GM23338 (cell line): ENCODE measurements around the gene TTC3. TPM values are rescaled to one million over a fixed set of nuclear protein-coding genes. Genes with fewer than 3 reads are reported as not detected.

ENCODE experiments used
- ATAC-seq: fragments of 200-7000 bp; cut with Tn5 transposase; 3 replicates; pipeline ENCODE4 v1.9.1; 2020
- DNase-seq: peaks from one replicate; pipeline ENCODE4 v3.0.0-alpha.2; 2015; ENCODE audit warnings: low spot score
- H2AFZ ChIP-seq: fragments of 200-600 bp; sonication (generic); 2 replicates; pipeline ENCODE4 v1.8.0; 2016; ENCODE audit warnings: antibody characterized with exemption, mild to moderate bottlenecking, moderate library complexity
- H3F3A ChIP-seq: fragments of 200-600 bp; sonication (generic); replicated peaks from 2 replicates; pipeline ENCODE4 v1.8.0; 2017; ENCODE audit warnings: antibody characterized with exemption, mixed run types, low read depth
- H3K27ac ChIP-seq: fragments of 200-600 bp; sonication (generic); 2 replicates; pipeline ENCODE4 v1.6.1; 2016; ENCODE audit warnings: low read depth
- H3K27me3 ChIP-seq: fragments of 200-600 bp; sonication (generic); 2 replicates; pipeline ENCODE4 v1.8.0; 2016; ENCODE audit warnings: mild to moderate bottlenecking, mixed run types, moderate library complexity; ENCODE audit not compliant: insufficient read depth
- H3K36me3 ChIP-seq: fragments of 200-600 bp; sonication (generic); 2 replicates; pipeline ENCODE4 v1.8.0; 2016; ENCODE audit warnings: mild to moderate bottlenecking; ENCODE audit not compliant: insufficient read depth
- H3K4me1 ChIP-seq: fragments of 200-600 bp; sonication (generic); 2 replicates; pipeline ENCODE4 v1.8.0; 2016; ENCODE audit warnings: mild to moderate bottlenecking, moderate library complexity; ENCODE audit not compliant: insufficient read depth
- H3K4me2 ChIP-seq: fragments of 200-600 bp; sonication (generic); 2 replicates; pipeline ENCODE4 v1.7.1; 2017; ENCODE audit warnings: mixed run types
- H3K4me3 ChIP-seq: fragments of 200-600 bp; sonication (generic); 2 replicates; pipeline ENCODE4 v1.6.1; 2016; ENCODE audit warnings: mixed run types
- H3K79me2 ChIP-seq: fragments of 200-600 bp; sonication (generic); replicated peaks from 2 replicates; pipeline ENCODE4 v1.8.0; 2017; ENCODE audit warnings: mild to moderate bottlenecking; ENCODE audit not compliant: insufficient read depth
- H3K9me2 ChIP-seq: fragments of 200-600 bp; sonication (generic); 2 replicates; pipeline ENCODE4 v1.8.0; 2017; ENCODE audit not compliant: insufficient read depth
- H4K20me1 ChIP-seq: fragments of 200-600 bp; sonication (generic); replicated peaks from 2 replicates; pipeline ENCODE4 v1.8.0; 2017; ENCODE audit warnings: mild to moderate bottlenecking; ENCODE audit not compliant: insufficient read depth
- H3K27ac Mint-ChIP-seq: 2 replicates; pipeline ENCODE4 v1.8.0; 2020; ENCODE audit warnings: inconsistent platforms, mild to moderate bottlenecking, moderate library complexity, mixed read lengths
- H3K27me3 Mint-ChIP-seq: 3 replicates; pipeline ENCODE4 v1.8.0; 2022; ENCODE audit warnings: low read depth, mild to moderate bottlenecking, moderate library complexity, mixed read lengths, inconsistent platforms; ENCODE audit not compliant: insufficient read depth, poor library complexity
- H3K36me3 Mint-ChIP-seq: 3 replicates; pipeline ENCODE4 v1.8.0; 2021; ENCODE audit warnings: low read depth, mild to moderate bottlenecking, inconsistent platforms, moderate library complexity, mixed read lengths
- H3K4me1 Mint-ChIP-seq: 3 replicates; pipeline ENCODE4 v1.8.0; 2020; ENCODE audit warnings: mild to moderate bottlenecking, inconsistent platforms, mixed read lengths
- H3K4me3 Mint-ChIP-seq: 3 replicates; pipeline ENCODE4 v1.8.0; 2021; ENCODE audit warnings: moderate library complexity, mild to moderate bottlenecking, inconsistent platforms, mixed read lengths
- H3K9me3 Mint-ChIP-seq: 3 replicates; pipeline ENCODE4 v1.8.0; 2020; ENCODE audit warnings: moderate library complexity, mild to moderate bottlenecking, inconsistent platforms, mixed read lengths
- CREB1 ChIP-seq: fragments of 250-450 bp; sonication (Bioruptor Pico); IDR thresholded peaks from 2 replicates; pipeline ENCODE4 v1.5.0; 2020; ENCODE audit warnings: low read depth, mild to moderate bottlenecking, moderate library complexity
- CTCF ChIP-seq, 2 experiments: fragments of 200-600 bp in 1 of 2; sonication (generic) in 1 of 2; conservative IDR thresholded peaks; 2 replicates each; pipeline versions ENCODE4 v1.5.1 to v1.6.1; 2016 to 2017; ENCODE audit warnings: antibody characterized with exemption in 2 of 2, low read depth in 2 of 2, mild to moderate bottlenecking in 2 of 2, moderate library complexity in 1 of 2
- EZH2 ChIP-seq: fragments of 200-600 bp; sonication (generic); IDR thresholded peaks from one replicate; pipeline ENCODE4 v1.8.0; 2017; ENCODE audit warnings: antibody characterized with exemption, mild to moderate bottlenecking, low read depth; ENCODE audit not compliant: unreplicated experiment
- EZH2phosphoT487 ChIP-seq: fragments of 200-600 bp; sonication (generic); IDR thresholded peaks from one replicate; pipeline ENCODE4 v1.8.1; 2018; ENCODE audit warnings: antibody characterized with exemption; ENCODE audit not compliant: unreplicated experiment
- NANOG ChIP-seq: IDR thresholded peaks from 2 replicates; pipeline ENCODE4 v1.6.1; 2016; ENCODE audit warnings: antibody characterized with exemption, borderline replicate concordance
- ZNF114 ChIP-seq: fragments of 250-450 bp; sonication (Bioruptor Pico); IDR thresholded peaks from 2 replicates; pipeline ENCODE4 v1.5.0; 2020; ENCODE audit warnings: mild to moderate bottlenecking, moderate library complexity
- long read RNA-seq: library from polyadenylated mRNA; unstranded; transcript quantifications from one replicate; pipeline ENCODE4 v2.0.0, GENCODE V29; 2020; ENCODE audit not compliant: unreplicated experiment
- polyA plus RNA-seq: library from polyadenylated mRNA; unstranded; fragments of >200 nt; fragmentation: Nextera tagmentation; extraction: Ambion mirVana; gene quantifications from 2 replicates; pipeline ENCODE4 v1.2.1, GENCODE V29; 2016
- total RNA-seq: library from RNA; depleted of rRNA; stranded (reverse); fragments of >200 nt; shearing (Covaris generic); gene quantifications from 2 replicates; pipeline ENCODE4 v1.2.3, GENCODE V29; 2014; rRNA removed
- TF ChIP-seq, protein P1 (sequence below): fragments of 250-450 bp; sonication (Bioruptor Pico); IDR thresholded peaks from 2 replicates; pipeline ENCODE4 v1.5.0; 2020; ENCODE audit warnings: mild to moderate bottlenecking, moderate library complexity

The TTC3 gene, protein sequence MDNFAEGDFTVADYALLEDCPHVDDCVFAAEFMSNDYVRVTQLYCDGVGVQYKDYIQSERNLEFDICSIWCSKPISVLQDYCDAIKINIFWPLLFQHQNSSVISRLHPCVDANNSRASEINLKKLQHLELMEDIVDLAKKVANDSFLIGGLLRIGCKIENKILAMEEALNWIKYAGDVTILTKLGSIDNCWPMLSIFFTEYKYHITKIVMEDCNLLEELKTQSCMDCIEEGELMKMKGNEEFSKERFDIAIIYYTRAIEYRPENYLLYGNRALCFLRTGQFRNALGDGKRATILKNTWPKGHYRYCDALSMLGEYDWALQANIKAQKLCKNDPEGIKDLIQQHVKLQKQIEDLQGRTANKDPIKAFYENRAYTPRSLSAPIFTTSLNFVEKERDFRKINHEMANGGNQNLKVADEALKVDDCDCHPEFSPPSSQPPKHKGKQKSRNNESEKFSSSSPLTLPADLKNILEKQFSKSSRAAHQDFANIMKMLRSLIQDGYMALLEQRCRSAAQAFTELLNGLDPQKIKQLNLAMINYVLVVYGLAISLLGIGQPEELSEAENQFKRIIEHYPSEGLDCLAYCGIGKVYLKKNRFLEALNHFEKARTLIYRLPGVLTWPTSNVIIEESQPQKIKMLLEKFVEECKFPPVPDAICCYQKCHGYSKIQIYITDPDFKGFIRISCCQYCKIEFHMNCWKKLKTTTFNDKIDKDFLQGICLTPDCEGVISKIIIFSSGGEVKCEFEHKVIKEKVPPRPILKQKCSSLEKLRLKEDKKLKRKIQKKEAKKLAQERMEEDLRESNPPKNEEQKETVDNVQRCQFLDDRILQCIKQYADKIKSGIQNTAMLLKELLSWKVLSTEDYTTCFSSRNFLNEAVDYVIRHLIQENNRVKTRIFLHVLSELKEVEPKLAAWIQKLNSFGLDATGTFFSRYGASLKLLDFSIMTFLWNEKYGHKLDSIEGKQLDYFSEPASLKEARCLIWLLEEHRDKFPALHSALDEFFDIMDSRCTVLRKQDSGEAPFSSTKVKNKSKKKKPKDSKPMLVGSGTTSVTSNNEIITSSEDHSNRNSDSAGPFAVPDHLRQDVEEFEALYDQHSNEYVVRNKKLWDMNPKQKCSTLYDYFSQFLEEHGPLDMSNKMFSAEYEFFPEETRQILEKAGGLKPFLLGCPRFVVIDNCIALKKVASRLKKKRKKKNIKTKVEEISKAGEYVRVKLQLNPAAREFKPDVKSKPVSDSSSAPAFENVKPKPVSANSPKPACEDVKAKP (N-terminal part only)
- total RNA-seq = 26.8 and 48.6 TPM in 2 replicates
- 20.2 and 28.9 TPM in 2 replicates for polyA plus RNA-seq
- long read RNA-seq, partial matches to known transcripts = 19 of 27 reads
- long read RNA-seq, other reads (novel, unspliced or antisense) = 6 of 27 reads

DNA sequence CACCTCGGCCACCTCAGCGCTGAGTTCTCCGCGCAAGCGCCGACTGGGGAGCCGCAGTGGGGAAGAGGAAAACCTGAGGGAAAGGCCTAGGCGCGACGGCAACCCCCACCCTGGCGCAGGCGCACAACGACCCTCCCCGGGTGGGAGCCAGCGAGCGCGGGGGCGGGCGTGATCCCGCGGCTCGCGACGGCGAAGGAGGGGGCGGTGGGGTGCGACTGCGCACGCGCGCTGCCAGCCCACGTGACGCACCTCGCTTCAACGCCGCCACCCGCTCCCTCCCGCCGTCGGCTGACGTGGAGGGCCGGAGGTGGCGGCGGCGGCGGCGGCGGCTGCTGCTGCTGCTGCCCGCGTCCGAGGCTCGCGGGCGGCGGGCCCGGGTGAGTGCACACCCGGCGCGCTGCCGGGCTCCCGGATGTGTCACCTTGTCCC lies at the start of gene TTC3, which contains the start of gene PIGP:
Gene TTC3, plus strand, starts transcription at position 267 of the 429 bp plus-strand sequence. CDS start 14,004 bp downstream, outside the sequence.
Gene PIGP, minus strand, starts transcription at position 84 of the 429 bp plus-strand sequence. CDS start 556 bp downstream, outside the sequence.
- ATAC-seq (peak; percentile 81), DNase-seq (peak; percentile 89)
- Histone ChIP-seq H3K4me1 (peaks cover 5% of the 10 kb centered on the region; the same call in 1 of the 2 replicates), H4K20me1 (peaks cover 4% of the 10 kb centered on the region), H3K27me3 (peaks cover 44% of the 10 kb centered on the region), H3K9me2 (no peaks in the 10 kb centered on the region), H3F3A (no peaks in the 10 kb centered on the region), H2AFZ (peak within 1 kb of the TSS; percentile 90), H3K36me3 (no peaks in the 10 kb centered on the region), H3K4me3 (peak within 1 kb of the TSS; percentile 72), H3K4me2 (peak within 1 kb of the TSS; percentile 89), H3K79me2 (peaks cover 22% of the 10 kb centered on the region), H3K27ac (no peak within 1 kb of the TSS)
- Mint-ChIP-seq H3K4me3 (peak within 1 kb of the TSS; percentile 88), H3K27ac (no peak within 1 kb of the TSS), H3K27me3 (peaks cover 31% of the 10 kb centered on the region), H3K36me3 (peaks cover 10% of the 10 kb centered on the region), H3K9me3 (peaks cover 3% of the 10 kb centered on the region; the same call in 1 of the 3 replicates), H3K4me1 (peaks cover 20% of the 10 kb centered on the region)
- peak; percentile 69 for TF ChIP-seq CREB1 (CRISPR knock-in tag)
- no peak for TF ChIP-seq EZH2

GRCh38 chr21:37026499-37026898 lies 46.6 kb upstream of the TTC3 start:
- peaks cover 4% of the 10 kb centered on the region for H3K27me3 Mint-ChIP-seq
- TF ChIP-seq CTCF (conservative IDR thresholded peaks at IDR 0.05; ENCODE audit: low read depth in 2 of 2) (no peak), EZH2phosphoT487 (no peak), ZNF114 (no peak), NANOG (no peak)
- TF ChIP-seq, protein P1, sequence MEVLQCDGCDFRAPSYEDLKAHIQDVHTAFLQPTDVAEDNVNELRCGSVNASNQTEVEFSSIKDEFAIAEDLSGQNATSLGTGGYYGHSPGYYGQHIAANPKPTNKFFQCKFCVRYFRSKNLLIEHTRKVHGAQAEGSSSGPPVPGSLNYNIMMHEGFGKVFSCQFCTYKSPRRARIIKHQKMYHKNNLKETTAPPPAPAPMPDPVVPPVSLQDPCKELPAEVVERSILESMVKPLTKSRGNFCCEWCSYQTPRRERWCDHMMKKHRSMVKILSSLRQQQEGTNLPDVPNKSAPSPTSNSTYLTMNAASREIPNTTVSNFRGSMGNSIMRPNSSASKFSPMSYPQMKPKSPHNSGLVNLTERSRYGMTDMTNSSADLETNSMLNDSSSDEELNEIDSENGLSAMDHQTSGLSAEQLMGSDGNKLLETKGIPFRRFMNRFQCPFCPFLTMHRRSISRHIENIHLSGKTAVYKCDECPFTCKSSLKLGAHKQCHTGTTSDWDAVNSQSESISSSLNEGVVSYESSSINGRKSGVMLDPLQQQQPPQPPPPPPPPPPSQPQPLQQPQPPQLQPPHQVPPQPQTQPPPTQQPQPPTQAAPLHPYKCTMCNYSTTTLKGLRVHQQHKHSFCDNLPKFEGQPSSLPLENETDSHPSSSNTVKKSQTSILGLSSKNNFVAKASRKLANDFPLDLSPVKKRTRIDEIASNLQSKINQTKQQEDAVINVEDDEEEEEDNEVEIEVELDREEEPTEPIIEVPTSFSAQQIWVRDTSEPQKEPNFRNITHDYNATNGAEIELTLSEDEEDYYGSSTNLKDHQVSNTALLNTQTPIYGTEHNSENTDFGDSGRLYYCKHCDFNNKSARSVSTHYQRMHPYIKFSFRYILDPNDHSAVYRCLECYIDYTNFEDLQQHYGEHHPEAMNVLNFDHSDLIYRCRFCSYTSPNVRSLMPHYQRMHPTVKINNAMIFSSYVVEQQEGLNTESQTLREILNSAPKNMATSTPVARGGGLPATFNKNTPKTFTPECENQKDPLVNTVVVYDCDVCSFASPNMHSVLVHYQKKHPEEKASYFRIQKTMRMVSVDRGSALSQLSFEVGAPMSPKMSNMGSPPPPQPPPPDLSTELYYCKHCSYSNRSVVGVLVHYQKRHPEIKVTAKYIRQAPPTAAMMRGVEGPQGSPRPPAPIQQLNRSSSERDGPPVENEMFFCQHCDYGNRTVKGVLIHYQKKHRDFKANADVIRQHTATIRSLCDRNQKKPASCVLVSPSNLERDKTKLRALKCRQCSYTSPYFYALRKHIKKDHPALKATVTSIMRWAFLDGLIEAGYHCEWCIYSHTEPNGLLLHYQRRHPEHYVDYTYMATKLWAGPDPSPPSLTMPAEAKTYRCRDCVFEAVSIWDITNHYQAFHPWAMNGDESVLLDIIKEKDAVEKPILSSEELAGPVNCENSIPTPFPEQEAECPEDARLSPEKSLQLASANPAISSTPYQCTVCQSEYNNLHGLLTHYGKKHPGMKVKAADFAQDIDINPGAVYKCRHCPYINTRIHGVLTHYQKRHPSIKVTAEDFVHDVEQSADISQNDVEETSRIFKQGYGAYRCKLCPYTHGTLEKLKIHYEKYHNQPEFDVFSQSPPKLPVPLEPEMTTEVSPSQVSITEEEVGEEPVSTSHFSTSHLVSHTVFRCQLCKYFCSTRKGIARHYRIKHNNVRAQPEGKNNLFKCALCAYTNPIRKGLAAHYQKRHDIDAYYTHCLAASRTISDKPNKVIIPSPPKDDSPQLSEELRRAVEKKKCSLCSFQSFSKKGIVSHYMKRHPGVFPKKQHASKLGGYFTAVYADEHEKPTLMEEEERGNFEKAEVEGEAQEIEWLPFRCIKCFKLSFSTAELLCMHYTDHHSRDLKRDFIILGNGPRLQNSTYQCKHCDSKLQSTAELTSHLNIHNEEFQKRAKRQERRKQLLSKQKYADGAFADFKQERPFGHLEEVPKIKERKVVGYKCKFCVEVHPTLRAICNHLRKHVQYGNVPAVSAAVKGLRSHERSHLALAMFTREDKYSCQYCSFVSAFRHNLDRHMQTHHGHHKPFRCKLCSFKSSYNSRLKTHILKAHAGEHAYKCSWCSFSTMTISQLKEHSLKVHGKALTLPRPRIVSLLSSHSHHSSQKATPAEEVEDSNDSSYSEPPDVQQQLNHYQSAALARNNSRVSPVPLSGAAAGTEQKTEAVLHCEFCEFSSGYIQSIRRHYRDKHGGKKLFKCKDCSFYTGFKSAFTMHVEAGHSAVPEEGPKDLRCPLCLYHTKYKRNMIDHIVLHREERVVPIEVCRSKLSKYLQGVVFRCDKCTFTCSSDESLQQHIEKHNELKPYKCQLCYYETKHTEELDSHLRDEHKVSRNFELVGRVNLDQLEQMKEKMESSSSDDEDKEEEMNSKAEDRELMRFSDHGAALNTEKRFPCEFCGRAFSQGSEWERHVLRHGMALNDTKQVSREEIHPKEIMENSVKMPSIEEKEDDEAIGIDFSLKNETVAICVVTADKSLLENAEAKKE = no peak

More at GRCh38 chr21:37026499-37026898, 46.6 kb upstream of the TTC3 start:
- Histone ChIP-seq H3K4me1 (no peaks in the 10 kb centered on the region), H3K4me3 (no peak overlapping the region), H3F3A (no peaks in the 10 kb centered on the region), H3K27ac (no peak overlapping the region), H3K27me3 (no peaks in the 10 kb centered on the region), H3K79me2 (no peaks in the 10 kb centered on the region), H2AFZ (no peak overlapping the region), H4K20me1 (no peaks in the 10 kb centered on the region), H3K36me3 (no peaks in the 10 kb centered on the region), H3K4me2 (no peak overlapping the region), H3K9me2 (no peaks in the 10 kb centered on the region)
- Mint-ChIP-seq H3K4me3 (no peak overlapping the region), H3K9me3 (no peaks in the 10 kb centered on the region; the same call in 2 of the 3 replicates), H3K27ac (no peak overlapping the region), H3K36me3 (no peaks in the 10 kb centered on the region), H3K4me1 (peaks cover 4% of the 10 kb centered on the region; the same call in 1 of the 3 replicates)
- no peak for ATAC-seq
- DNase-seq = no peak
